ENCODE results near the gene ITPR1.
"Not testable (repeated sequence)": the region's sequence is repeated elsewhere in the genome, so short reads cannot be mapped to it uniquely, and the experiment has no call there.

ITPR1 gene

DNA sequence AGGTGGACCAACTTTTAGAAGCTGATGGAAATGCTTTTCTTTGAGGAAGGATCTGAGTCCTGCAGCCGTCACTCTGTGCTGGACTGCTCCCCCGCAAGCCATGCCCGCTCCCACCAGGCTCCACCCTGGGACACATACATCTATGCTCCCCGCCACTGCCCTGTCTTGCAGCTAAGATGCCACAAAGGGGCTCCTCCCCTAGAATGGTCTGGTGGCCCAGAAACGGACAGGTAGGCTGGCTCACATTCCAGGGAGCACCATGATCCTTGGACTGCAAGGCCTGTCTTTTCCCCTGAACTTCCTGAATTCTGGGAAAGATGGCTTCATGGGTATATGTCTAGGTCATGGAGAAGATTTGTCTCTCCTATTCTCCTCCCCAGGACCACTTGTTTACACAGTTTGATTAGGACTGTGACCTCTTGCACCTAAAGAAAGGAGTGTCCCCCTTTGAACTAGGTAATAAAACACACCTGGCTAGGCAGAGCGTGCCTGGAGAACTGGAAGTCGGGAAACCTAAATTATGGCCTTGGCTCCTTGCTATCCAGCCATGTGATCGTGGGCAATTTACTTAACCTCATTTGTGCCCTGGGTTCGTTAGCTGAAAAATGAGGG lies 265.2 kb downstream of the ITPR1 start:
- TF ChIP-seq, protein P1, sequence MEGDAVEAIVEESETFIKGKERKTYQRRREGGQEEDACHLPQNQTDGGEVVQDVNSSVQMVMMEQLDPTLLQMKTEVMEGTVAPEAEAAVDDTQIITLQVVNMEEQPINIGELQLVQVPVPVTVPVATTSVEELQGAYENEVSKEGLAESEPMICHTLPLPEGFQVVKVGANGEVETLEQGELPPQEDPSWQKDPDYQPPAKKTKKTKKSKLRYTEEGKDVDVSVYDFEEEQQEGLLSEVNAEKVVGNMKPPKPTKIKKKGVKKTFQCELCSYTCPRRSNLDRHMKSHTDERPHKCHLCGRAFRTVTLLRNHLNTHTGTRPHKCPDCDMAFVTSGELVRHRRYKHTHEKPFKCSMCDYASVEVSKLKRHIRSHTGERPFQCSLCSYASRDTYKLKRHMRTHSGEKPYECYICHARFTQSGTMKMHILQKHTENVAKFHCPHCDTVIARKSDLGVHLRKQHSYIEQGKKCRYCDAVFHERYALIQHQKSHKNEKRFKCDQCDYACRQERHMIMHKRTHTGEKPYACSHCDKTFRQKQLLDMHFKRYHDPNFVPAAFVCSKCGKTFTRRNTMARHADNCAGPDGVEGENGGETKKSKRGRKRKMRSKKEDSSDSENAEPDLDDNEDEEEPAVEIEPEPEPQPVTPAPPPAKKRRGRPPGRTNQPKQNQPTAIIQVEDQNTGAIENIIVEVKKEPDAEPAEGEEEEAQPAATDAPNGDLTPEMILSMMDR (IDR thresholded peaks at IDR 0.05; ENCODE audit: low read depth, low read length), result no peak
- no peak for DNase-seq (ENCODE audit: low read depth, low spot score)
- in situ Hi-C loops (cut with HindIII; ENCODE audit: low sequenced_read_pairs), result no loop called here
- no peak overlapping the region for H3K4me3 ChIP-seq (ENCODE audit: low read depth, low read length)

DNA sequence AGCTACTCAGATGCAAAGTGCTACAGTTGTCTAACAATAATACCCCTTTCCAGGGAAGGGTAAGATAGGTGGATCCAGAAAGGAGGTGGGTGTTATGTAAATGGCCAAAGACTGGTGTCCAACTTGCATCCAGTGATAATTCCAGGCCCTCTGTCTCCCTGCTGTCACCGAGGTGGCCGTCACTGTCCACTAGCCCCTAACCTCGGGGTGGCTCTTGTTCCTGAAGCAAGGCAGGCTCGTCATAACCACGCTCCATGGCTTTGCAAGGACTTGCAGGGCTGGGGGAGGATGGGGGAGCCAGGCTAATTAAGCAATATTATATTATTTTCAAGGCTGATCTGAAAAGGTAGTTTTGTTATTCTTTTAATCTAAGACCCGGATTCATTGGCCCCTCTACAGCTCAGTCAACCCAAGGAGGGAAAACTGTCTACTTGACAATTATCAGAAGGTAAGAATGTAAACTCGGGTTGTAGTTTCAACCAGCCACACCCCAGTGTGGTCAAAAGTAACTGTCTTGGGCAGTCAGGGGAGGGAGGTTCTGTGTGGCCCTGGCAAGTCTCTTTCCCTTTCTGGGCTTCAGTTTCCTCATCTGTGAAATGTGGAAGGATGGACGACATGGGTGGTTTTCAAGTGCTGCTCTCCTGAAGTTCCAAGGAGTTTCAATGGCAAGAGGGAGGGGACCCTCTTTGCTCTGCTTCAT lies 266.0 kb downstream of the ITPR1 start:
- TF ChIP-seq, protein P1 (IDR thresholded peaks at IDR 0.05; ENCODE audit: low read depth, low read length), result no peak
- in situ Hi-C loops (cut with HindIII; ENCODE audit: low sequenced_read_pairs), result no loop called here
- DNase-seq (ENCODE audit: low read depth, low spot score), result no peak
- no peak overlapping the region for H3K4me3 ChIP-seq (ENCODE audit: low read depth, low read length)

- TF ChIP-seq, protein P1 (IDR thresholded peaks at IDR 0.05; ENCODE audit: low read depth, low read length), result no peak
- DNase-seq (ENCODE audit: low read depth, low spot score), result no peak
- no peak overlapping the region for H3K4me3 ChIP-seq (ENCODE audit: low read depth, low read length)
- in situ Hi-C loops (cut with HindIII; ENCODE audit: low sequenced_read_pairs), result no loop called here
Measured at GRCh38 chr3:4759689-4760312, 266.7 kb downstream of the ITPR1 start.

GRCh38 chr3:4761759-4762158 lies 268.6 kb downstream of the ITPR1 start:
- in situ Hi-C loops (cut with HindIII; ENCODE audit: low sequenced_read_pairs), result no loop called here
- no peak overlapping the region for H3K4me3 ChIP-seq (ENCODE audit: low read depth, low read length)
- TF ChIP-seq, protein P1 (IDR thresholded peaks at IDR 0.05; ENCODE audit: low read depth, low read length), result no peak
- DNase-seq (ENCODE audit: low read depth, low spot score), result no peak

GRCh38 chr3:4762481-4763230 lies 269.5 kb downstream of the ITPR1 start:
- in situ Hi-C loops (cut with HindIII; ENCODE audit: low sequenced_read_pairs); H3K4me3 ChIP-seq (ENCODE audit: low read depth, low read length); DNase-seq (ENCODE audit: low read depth, low spot score): not testable (repeated sequence)

GRCh38 chr3:4763604-4764247 lies 270.6 kb downstream of the ITPR1 start:
- in situ Hi-C loops (cut with HindIII; ENCODE audit: low sequenced_read_pairs), result no loop called here
- no peak overlapping the region for H3K4me3 ChIP-seq (ENCODE audit: low read depth, low read length)
- no peak for DNase-seq (ENCODE audit: low read depth, low spot score)
- TF ChIP-seq, protein P1 (IDR thresholded peaks at IDR 0.05; ENCODE audit: low read depth, low read length), result no peak
